HG03575 (cell line): ENCODE measurements around the gene REELD1.

Experiments
- ATAC-seq: cut with Tn5 transposase; IDR thresholded peaks from one replicate; pipeline ENCODE4 v1.9.1; 2021; ENCODE audit not compliant: unreplicated experiment, insufficient number of reproducible peaks, low FRiP score; ENCODE audit errors: extremely low read depth

Gene REELD1

DNA sequence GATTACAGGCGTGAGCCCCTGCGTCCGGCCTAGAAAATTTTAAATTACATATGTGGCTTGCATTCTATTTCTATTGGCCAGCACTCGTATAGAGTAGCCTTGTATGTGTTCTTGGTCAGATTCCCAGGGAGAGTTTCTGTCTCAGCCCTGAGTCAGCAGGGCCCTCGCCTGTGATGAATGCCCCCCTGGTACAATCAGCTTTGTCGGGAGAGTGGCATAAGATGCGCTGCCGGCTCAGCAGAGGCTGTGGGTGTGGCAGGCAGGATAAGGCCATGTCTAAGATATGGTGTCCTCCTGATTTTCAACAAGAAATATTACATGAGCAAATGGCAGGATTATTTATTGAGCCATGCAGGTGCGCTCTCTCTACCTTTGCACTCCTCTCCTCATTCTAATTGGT, 1.6 kb upstream of the REELD1 start:
- no peak for ATAC-seq

DNA sequence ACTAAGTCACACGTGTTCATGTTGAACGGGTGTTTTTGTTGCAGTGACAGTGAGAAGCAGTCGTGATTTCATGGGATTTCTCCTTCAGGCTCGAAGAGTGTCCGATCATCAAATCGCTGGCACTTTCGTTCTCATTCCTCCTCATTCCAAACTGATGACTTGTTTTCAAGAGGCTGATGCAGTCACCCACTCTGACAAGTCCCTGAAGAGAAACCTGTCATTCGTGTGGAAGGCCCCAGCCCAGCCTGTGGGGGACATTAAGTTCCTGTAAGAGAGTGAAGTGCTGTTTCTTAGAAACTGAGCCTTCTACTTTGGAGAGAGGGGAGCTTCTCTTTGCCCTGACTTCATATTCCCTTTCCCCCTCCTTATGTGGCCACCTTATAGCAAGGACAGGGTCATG, 8.0 kb downstream of the REELD1 start:
- no peak for ATAC-seq

GRCh38 chr4:146224326-146224966, 10.1 kb downstream of the REELD1 start:
- no peak for ATAC-seq

DNA sequence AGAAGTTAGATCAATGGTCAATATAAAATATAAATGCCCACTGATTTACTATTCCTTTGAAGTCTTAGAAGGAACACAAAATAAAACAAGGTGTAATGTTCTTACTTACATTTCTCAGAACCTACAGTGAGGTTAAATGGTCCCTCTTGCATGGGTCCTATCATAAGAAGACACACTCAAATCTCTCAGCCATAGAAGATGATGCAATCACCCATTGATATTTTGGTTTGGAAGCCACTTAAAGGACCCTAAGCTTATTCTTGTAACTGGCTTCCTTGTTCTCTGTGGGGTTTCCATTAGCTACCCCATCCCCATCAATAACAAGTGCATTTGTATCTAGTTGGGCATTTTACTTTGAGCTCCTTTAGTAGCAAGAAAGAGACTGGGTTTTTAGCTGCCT, 15.1 kb downstream of the REELD1 start:
- ATAC-seq: no peak

- no peak for ATAC-seq
Measured at GRCh38 chr4:146232131-146232722, 17.9 kb downstream of the REELD1 start.

- ATAC-seq: no peak
Measured at GRCh38 chr4:146235654-146236177, 21.4 kb downstream of the REELD1 start.

DNA sequence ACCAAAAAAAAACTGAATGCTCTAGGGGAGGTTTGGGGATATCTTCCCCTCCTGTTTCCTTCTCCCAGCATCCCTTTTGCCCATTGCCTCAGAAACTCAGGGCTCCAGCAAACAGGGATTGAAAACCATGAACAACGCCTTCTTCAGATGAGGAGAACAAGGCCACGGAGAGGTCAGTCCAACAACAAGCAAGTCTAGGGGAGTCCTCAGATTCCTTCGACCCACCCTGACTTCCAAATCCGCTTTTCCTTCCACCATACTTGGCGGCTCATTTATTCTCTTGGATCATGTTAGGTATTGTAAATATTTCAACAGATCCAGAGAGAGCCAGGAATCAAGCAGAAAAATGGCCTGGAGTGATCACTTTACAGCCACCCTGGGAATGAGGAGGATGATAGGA, 21.9 kb downstream of the REELD1 start:
- ATAC-seq: no peak

GRCh38 chr4:146237092-146237491, 22.8 kb downstream of the REELD1 start:
- no peak for ATAC-seq

DNA sequence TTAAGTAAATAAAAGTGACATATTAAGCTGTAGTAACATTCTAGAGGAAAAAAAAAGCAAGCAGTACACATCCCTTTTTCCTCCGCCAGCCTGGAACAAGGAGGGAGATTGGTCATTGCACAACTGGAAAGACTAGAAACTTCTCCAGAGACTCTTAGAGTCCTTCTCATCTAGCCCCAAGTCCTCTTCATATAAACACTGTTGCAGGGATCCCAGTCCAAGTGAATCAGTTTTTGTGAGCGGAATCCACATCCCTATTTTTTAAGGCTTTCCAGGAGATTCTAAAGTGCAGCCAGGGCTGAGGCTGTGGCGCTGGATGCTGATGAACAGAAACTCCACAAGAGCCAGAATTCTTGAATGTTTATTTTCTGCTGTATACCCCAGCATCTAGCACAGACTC, 23.8 kb downstream of the REELD1 start:
- ATAC-seq: no peak

DNA sequence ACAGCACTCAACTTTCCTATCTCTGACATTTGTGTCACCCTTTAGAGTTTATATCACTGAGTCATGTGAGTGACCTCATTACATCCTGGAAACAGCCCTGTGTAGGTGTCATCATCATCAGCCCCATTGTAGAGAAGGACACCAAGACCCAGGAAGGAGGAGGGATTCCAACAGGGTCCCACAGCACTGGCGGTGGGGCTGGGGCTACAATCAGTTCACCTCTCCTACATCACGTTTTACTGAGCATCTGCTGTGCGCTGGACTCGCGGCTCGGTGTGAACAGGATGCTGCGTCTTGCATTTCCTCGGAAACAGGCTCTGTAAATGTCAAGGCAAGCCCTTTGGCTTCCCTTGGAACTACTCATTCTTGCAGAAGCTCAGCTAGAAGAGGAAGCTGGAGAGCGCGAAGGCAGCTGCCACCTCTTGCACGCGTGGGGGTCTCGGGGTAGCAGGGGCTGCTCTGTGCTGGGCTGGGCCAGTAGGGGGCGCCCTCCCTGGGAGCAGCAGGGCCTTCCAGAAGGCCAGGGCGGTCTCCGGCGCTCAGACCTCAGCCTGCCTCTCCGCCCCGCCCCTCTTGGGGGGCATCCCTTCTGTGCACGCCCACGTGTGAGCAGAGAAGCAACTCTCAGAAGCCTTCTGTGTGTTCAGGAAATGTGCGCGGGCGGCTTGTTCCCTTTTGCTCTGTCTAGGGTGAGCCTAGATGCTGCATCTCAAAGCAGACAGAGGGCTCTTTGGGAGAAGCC, 29.0 kb downstream of the REELD1 start:
- ATAC-seq: peak; percentile 91

DNA sequence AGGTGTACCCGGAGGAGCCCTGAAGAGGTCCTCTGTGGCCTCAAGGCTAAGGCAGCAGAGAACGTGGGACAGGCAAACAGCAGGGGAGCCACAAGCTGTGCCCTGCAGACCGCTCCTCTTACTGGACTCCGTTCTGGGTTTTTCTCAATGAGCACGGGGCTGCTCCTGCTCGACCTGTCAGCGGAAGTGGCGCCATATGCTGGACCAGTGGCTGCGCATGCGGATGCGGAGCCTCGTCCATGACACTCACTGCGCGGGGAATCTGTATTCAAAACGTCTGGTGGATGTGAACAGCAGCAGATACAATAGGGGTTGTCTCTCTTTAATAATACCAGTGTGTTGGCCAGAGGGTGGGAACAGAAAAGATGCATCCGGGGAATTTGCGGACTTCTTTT, 29.5 kb downstream of the REELD1 start:
- ATAC-seq: no peak

DNA sequence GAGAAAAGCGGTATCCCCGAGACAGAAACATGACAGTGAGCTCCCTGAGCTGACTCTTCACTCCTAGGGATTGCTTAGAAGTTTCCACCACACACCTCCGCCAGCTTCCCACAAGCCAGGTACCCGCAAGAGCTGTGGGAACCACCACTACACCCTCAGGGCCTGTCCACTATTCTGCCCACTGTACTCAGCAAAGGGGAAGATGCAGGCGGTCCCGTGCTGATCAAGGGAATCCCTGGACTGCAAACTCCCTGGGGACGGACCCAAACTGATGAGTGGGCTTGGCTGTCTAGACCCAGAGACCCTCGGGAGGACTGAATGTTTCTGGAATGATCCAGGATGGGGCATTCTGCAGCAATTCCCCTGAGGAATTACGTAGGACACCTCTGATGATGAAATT, 30.2 kb downstream of the REELD1 start:
- ATAC-seq: no peak

GRCh38 chr4:146245246-146245645, 30.9 kb downstream of the REELD1 start:
- ATAC-seq: no peak

DNA sequence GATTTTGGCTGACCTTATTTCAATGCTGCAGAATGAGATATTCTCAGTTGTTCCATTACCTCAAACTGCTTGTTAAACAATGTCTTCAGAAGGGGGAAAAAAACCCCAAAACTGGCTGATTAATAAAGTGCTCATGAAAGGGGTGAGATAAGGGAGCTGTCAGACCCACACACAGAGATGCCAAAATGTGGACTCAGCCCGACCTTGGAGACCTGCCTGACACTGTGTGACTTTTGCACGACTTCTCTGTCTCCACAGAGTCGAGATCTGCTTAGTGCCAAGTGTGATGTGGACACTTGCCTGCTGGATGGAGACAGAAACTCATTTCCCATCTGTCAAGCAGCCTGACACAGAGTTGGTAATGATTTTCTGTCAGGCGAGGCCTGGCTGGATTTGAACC, 31.5 kb downstream of the REELD1 start:
- no peak for ATAC-seq

GRCh38 chr4:146246381-146246780, 32.0 kb downstream of the REELD1 start:
- ATAC-seq: no peak

DNA sequence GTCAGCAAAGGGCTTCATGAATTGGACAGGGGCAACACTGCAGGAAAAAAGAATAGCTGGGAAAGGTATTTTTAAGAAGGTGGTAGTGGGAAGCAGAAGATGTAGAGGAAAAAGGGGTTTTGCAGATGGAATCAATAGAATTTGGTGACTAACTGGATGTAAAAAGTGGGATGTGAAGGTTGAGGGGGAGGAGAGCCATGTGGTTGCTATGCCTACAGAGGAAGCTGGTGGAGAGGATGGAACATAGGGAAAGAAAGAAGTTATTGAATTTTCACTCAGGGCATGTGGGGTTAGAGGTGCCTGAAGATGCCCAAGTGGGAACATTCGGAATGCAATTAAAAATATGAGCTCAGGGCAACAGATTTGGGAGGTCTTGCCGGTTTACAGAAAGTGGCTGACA, 33.0 kb downstream of the REELD1 start:
- no peak for ATAC-seq

DNA sequence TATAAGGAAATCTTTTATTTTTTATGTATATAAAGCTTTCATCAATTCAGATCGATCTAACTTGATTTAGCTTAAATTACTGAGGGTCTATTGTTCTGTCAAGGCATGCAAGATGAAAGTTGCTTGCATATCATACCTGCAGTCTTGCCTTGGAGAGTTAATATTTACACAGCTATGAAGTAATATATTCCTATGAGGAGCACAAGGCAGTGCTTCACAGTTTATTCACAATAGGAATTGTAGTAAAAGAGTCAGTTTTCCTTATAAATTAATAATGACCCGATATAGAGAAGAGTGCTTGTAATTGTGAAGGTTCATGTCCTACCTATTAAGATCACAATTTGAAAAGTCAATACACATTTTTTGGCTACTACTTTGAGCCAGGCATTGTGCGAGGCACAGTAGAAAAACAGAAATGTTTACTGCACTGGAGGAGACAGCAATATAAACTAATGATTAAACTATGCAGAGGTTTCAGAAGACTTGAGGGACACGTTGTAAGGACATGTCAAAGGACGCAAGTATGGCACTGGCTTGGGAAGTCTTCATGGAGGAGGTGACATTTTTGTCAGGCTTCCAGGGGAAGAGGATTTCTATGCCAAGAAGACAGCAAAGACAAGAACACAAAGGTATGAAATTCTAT, 38.8 kb downstream of the REELD1 start:
- ATAC-seq: no peak

GRCh38 chr4:146255463-146255862, 41.1 kb downstream of the REELD1 start:
- ATAC-seq: no peak

DNA sequence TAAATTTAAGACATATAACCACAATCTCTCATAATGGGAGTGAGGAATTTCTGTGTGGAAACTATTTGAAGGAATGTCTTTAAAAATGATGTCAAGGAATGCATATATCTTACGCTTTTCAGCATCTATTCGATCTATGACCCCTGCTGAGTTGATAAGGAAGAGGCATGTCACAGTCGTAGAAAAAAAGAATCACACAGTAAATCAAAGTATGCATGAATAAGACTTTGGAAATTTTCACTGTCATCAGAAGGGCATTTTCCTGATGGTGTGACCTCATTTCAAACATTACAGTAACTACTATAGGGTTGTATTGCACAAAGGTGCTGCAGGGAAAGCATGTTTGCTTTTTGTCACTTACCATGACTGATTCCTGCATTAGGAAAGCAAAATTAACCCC, 41.5 kb downstream of the REELD1 start:
- ATAC-seq: no peak

DNA sequence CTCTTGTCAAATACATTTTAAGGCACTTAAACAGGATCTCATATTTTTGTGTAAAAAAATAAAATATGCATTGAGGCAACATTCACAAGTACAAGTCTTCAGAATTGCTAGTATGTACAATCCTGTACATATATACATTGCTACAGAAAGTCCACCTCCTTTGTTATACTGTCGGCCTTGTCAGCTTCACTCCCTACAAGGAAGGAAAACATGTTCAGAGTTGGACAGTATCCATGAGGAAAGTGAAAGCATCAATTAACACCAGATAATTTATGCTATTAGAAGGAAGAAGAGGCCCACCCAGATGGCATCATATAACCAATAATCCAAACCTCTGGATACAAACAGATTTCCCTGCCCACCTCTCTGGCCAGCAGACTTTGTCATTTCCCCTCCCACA, 42.0 kb downstream of the REELD1 start:
- ATAC-seq: no peak
